Mucosa of descending colon (tissue), 3 donors: ENCODE measurements around the gene TYW1. TPM values are rescaled to one million over a fixed set of nuclear protein-coding genes. Genes with fewer than 3 reads are reported as not detected.
"Not testable (repeated sequence)": the region's sequence is repeated elsewhere in the genome, so short reads cannot be mapped to it uniquely, and the experiment has no call there.

Experiments
- ATAC-seq: fragments of 200-7000 bp; cut with Tn5 transposase; one replicate; pipeline ENCODE4 v1.9.1; 2020; ENCODE audit warnings: mild to moderate bottlenecking, moderate library complexity
- DNase-seq, 3 donors: peaks; one replicate each; pipeline ENCODE4 v3.0.0-alpha.2; 2020
- H3K36me3 ChIP-seq: fragments of 200-600 bp; one replicate; pipeline ENCODE4 v1.8.0; 2021; ENCODE audit warnings: low read depth, mild to moderate bottlenecking
- H3K4me1 ChIP-seq: fragments of 200-600 bp; one replicate; pipeline ENCODE4 v1.8.0; 2021; ENCODE audit warnings: low read depth, mild to moderate bottlenecking
- H3K4me3 ChIP-seq: fragments of 200-600 bp; one replicate; pipeline ENCODE4 v1.8.0; 2021; ENCODE audit warnings: mild to moderate bottlenecking
- H3K9me3 ChIP-seq: fragments of 200-600 bp; one replicate; pipeline ENCODE4 v1.8.0; 2021; ENCODE audit warnings: mild to moderate bottlenecking
- intact Hi-C, 2 donors: fragments of 100-400 bp; cut with DNase I in 1 of 2; cut with micrococcal nuclease in 1 of 2; formaldehyde crosslinking; loops; one replicate each; pipeline versions ENCODE4 v1.11.0 to v1.11.1; 2022; cut with DNase I, micrococcal nuclease
- total RNA-seq, 3 donors: library from RNA; stranded (reverse); fragmentation: NEBNext Ultra II Directional in 2 of 3; extraction: Animal tissue kit (Norgen Biotek cat#: 25700) in 2 of 3; gene quantifications; one replicate each; pipeline versions ENCODE4 v1.2.1 to v1.2.4, GENCODE V29; 2021 to 2023
- donor health status: DM: no; HTN: no; CAD: no; lungs with moderate emphysema.
- donor health status: DM: no; HTN: no; CAD: no.
- donor health status: DM: no; HTN: yes; CAD: no.

TYW1 gene
- total RNA-seq, 3 donors from 2014 or later: 14.6 to 19.0 (median 16.6) TPM

GRCh38 chr7:67185660-67186129 is 189.1 kb downstream of the TYW1 start:
- H3K4me3 ChIP-seq, H3K36me3 ChIP-seq, DNase-seq, intact Hi-C loops, H3K9me3 ChIP-seq, H3K4me1 ChIP-seq: not testable (repeated sequence)
- peak; percentile 15 for ATAC-seq

GRCh38 chr7:67189160-67189559 is 192.5 kb downstream of the TYW1 start:
- H3K4me1 ChIP-seq, H3K9me3 ChIP-seq, intact Hi-C loops: not testable (repeated sequence)

GRCh38 chr7:67189801-67190465 is 193.3 kb downstream of the TYW1 start:
- ATAC-seq, H3K4me1 ChIP-seq, H3K36me3 ChIP-seq, DNase-seq, intact Hi-C loops, H3K9me3 ChIP-seq, H3K4me3 ChIP-seq: not testable (repeated sequence)

More at GRCh38 chr7:67189160-67189559, 192.5 kb downstream of the TYW1 start:
- not testable (repeated sequence) for H3K36me3 ChIP-seq, H3K4me3 ChIP-seq, DNase-seq, ATAC-seq

- H3K36me3 ChIP-seq, H3K9me3 ChIP-seq, intact Hi-C loops, DNase-seq, H3K4me3 ChIP-seq, ATAC-seq, H3K4me1 ChIP-seq: not testable (repeated sequence)
Measured at GRCh38 chr7:67191002-67191720, 194.5 kb downstream of the TYW1 start.

GRCh38 chr7:67192123-67192702 is 195.6 kb downstream of the TYW1 start:
- ATAC-seq, DNase-seq, H3K4me1 ChIP-seq, H3K36me3 ChIP-seq, intact Hi-C loops, H3K4me3 ChIP-seq, H3K9me3 ChIP-seq: not testable (repeated sequence)

- H3K36me3 ChIP-seq, H3K4me3 ChIP-seq, H3K4me1 ChIP-seq, intact Hi-C loops, H3K9me3 ChIP-seq: not testable (repeated sequence)
- DNase-seq (peak in 1 of 3 donors; percentile 31), ATAC-seq (peak; percentile 84)
Measured at GRCh38 chr7:67192889-67193613, 196.4 kb downstream of the TYW1 start.

- H3K36me3 ChIP-seq, ATAC-seq, H3K4me1 ChIP-seq, H3K9me3 ChIP-seq, H3K4me3 ChIP-seq, intact Hi-C loops, DNase-seq: not testable (repeated sequence)
Measured at GRCh38 chr7:67196176-67196575, 199.5 kb downstream of the TYW1 start.

GRCh38 chr7:67198865-67199526 is 202.4 kb downstream of the TYW1 start:
- ATAC-seq, intact Hi-C loops, H3K36me3 ChIP-seq, H3K4me1 ChIP-seq, H3K4me3 ChIP-seq, DNase-seq, H3K9me3 ChIP-seq: not testable (repeated sequence)

GRCh38 chr7:67205772-67206171 is 209.1 kb downstream of the TYW1 start:
- H3K36me3 ChIP-seq, ATAC-seq, H3K9me3 ChIP-seq, DNase-seq, intact Hi-C loops, H3K4me1 ChIP-seq, H3K4me3 ChIP-seq: not testable (repeated sequence)
